ENCODE measurements around the gene NLRP10.

NLRP10 gene

DNA sequence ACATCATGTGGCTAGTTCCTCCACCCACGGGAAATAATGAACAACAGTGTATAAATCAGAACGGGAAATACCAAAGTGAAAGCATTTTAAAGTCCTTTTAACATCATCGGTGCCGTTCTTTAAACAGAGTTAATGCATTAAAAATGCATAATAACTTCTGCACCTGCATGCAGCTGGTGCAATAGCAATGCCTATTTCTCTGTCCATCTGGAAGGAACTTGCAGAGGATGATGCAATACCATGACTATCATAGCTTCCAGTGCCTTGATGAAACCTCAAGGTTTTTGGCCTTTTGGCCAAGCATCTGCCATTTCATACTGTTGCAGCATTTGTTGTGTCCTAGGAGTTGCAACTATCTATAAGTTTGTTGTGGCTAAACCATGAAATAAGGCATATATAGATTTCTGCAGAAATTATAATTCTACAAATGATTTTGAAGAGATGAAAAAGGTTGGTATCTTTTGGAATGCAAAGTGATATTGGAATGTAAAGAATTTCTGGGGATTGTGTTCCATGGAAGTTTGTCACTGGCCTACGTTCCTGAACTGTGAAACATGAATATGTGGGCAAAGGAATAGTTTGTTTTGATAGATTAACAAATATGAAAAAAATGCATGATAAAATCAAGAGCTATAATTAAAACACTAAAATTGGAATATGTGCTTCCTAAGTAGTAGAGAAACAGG, 12.1 kb upstream of the NLRP10 start:
- H3K4me1 ChIP-seq (ENCODE audit: control insufficient read depth in 5 of 5, insufficient read depth in 5 of 5, low read length in 5 of 5): no peaks in the 10 kb centered on the region
- no peaks in the 10 kb centered on the region for H3K36me3 ChIP-seq (ENCODE audit: control insufficient read depth in 5 of 5, insufficient read depth in 5 of 5, low read length in 5 of 5)
- H3K9me3 ChIP-seq (ENCODE audit: control insufficient read depth in 5 of 5, low read length in 5 of 5): no peaks in the 10 kb centered on the region
- no peak overlapping the region for H3K9ac ChIP-seq (ENCODE audit: low read length in 5 of 5)
- H3K27me3 ChIP-seq (ENCODE audit: control insufficient read depth in 5 of 5, insufficient read depth in 4 of 5, low read length in 5 of 5): no peaks in the 10 kb centered on the region
- no peak overlapping the region for H3K4me3 ChIP-seq (ENCODE audit: low read depth in 1 of 5, low read length in 5 of 5)
- no peak overlapping the region for H3K27ac ChIP-seq (ENCODE audit: low read depth, low read length)

DNA sequence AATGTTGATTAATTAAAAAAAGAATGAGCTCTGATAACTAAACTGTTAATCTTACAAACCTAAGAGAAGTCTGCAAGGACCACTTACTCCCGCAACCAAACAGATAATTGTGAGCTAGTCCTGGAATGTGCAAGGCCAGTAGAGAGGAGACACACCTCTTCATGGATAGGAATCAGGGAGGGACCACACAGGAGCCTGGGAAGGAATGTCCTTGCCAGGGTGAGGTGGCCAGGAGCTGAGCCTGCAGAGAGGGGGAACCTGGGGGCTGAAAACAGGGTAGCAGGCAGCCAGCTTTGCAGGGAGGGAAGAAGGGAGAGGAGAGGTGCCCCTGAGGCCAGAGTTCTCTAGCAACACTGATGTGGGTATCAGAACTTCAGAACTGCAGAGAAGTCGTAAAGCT, 9.4 kb upstream of the NLRP10 start:
- Histone ChIP-seq H3K9me3 (ENCODE audit: control insufficient read depth in 5 of 5, low read length in 5 of 5) (no peaks in the 10 kb centered on the region), H3K27me3 (ENCODE audit: control insufficient read depth in 5 of 5, insufficient read depth in 4 of 5, low read length in 5 of 5) (no peaks in the 10 kb centered on the region), H3K4me3 (ENCODE audit: low read depth in 1 of 5, low read length in 5 of 5) (no peak overlapping the region), H3K9ac (ENCODE audit: low read length in 5 of 5) (no peak overlapping the region), H3K36me3 (ENCODE audit: control insufficient read depth in 5 of 5, insufficient read depth in 5 of 5, low read length in 5 of 5) (no peaks in the 10 kb centered on the region), H3K27ac (ENCODE audit: low read depth, low read length) (no peak overlapping the region), H3K4me1 (ENCODE audit: control insufficient read depth in 5 of 5, insufficient read depth in 5 of 5, low read length in 5 of 5) (no peaks in the 10 kb centered on the region)

DNA sequence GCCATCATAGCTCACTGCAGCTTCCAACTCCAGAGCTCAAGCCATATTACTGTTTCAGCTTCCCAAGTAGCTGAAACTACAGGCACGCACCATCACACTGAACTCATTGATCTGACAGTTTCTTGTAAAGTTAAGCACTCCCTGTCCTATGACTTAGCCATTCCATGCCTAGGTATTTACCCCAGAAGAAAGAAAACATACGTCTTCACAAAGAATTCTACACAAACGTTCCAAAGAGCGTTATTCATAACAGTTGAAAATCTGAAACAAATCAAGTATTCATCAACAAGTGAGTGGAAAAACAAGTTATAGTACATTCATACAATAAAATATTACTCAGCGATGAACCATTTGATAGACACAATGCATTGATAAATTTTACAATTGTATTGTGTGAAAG, 7.8 kb upstream of the NLRP10 start:
- H3K27me3 ChIP-seq (ENCODE audit: control insufficient read depth in 5 of 5, insufficient read depth in 4 of 5, low read length in 5 of 5): no peaks in the 10 kb centered on the region
- H3K36me3 ChIP-seq (ENCODE audit: control insufficient read depth in 5 of 5, insufficient read depth in 5 of 5, low read length in 5 of 5): no peaks in the 10 kb centered on the region
- no peak overlapping the region for H3K27ac ChIP-seq (ENCODE audit: low read depth, low read length)
- no peak overlapping the region for H3K4me3 ChIP-seq (ENCODE audit: low read depth in 1 of 5, low read length in 5 of 5)
- H3K4me1 ChIP-seq (ENCODE audit: control insufficient read depth in 5 of 5, insufficient read depth in 5 of 5, low read length in 5 of 5): no peaks in the 10 kb centered on the region
- H3K9ac ChIP-seq (ENCODE audit: low read length in 5 of 5): no peak overlapping the region
- H3K9me3 ChIP-seq (ENCODE audit: control insufficient read depth in 5 of 5, low read length in 5 of 5): no peaks in the 10 kb centered on the region

DNA sequence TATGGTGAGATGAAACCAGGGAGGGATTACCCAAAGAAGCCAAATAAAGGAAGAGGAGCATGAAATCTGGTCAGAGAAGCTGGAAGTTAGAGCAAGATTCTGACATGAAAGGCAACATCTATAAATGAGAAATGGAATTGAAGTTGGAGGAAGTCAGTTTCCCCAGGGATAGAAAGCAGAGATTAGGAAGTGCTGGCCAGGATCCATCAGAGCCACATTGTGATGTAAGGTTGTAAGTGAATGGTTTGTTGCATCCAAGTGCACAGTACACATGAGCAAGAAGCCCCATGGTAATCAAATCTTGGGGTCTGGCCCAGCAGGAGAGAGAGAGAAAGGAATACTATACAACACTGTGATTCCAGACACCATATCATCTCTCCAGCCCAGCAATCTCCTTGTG, 6.6 kb upstream of the NLRP10 start:
- H3K9me3 ChIP-seq (ENCODE audit: control insufficient read depth in 5 of 5, low read length in 5 of 5): no peaks in the 10 kb centered on the region
- no peaks in the 10 kb centered on the region for H3K4me1 ChIP-seq (ENCODE audit: control insufficient read depth in 5 of 5, insufficient read depth in 5 of 5, low read length in 5 of 5)
- H3K4me3 ChIP-seq (ENCODE audit: low read depth in 1 of 5, low read length in 5 of 5): no peak overlapping the region
- no peaks in the 10 kb centered on the region for H3K27me3 ChIP-seq (ENCODE audit: control insufficient read depth in 5 of 5, insufficient read depth in 4 of 5, low read length in 5 of 5)
- no peaks in the 10 kb centered on the region for H3K36me3 ChIP-seq (ENCODE audit: control insufficient read depth in 5 of 5, insufficient read depth in 5 of 5, low read length in 5 of 5)
- H3K27ac ChIP-seq (ENCODE audit: low read depth, low read length): no peak overlapping the region
- H3K9ac ChIP-seq (ENCODE audit: low read length in 5 of 5): no peak overlapping the region

DNA sequence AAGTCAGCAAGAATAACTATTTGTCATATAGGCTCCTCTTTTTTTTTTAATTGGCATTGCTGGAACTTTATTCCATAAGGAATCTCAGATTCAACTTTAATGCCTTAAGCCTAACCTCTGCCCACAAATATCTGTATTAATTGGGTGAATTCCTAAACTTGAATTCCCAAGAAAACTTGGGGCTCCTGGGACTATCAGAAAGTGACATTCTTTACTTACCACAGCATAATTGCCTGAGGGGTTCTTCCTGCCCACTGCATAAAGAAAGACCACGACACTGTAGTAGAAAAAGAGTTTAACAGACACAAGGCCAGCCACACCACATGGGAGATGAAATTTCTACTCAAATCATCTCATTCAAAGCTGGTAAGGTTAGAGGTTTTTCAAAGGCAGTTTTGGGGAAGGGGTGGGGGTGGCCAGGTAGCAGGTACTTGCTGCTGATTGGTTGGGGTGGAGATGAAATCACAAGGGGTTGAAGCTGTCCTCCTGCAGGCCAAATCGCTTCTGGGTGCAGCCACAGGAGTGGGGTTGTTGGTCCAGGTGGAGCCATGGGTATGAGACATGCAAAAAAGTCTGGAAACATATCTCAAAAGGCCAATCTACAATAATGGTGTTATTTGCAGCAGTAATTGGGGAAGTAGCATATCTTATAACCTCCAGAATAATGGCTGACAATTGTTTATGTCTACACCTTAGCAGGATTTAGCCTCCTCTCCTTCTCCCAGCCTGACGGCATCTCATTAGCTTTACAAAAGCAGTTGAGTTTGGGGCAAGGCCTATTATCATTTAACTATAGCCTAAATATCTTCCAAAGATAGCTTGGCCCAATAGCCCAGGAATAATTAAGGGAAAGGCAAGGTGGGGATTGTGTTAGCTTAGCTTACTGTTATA, 4.8 kb upstream of the NLRP10 start:
- H3K27ac ChIP-seq (ENCODE audit: low read depth, low read length): no peak overlapping the region
- H3K4me1 ChIP-seq (ENCODE audit: control insufficient read depth in 5 of 5, insufficient read depth in 5 of 5, low read length in 5 of 5): no peaks in the 10 kb centered on the region
- H3K27me3 ChIP-seq (ENCODE audit: control insufficient read depth in 5 of 5, insufficient read depth in 4 of 5, low read length in 5 of 5): no peaks in the 10 kb centered on the region
- no peaks in the 10 kb centered on the region for H3K9me3 ChIP-seq (ENCODE audit: control insufficient read depth in 5 of 5, low read length in 5 of 5)
- no peak overlapping the region for H3K4me3 ChIP-seq (ENCODE audit: low read depth in 1 of 5, low read length in 5 of 5)
- H3K9ac ChIP-seq (ENCODE audit: low read length in 5 of 5): no peak overlapping the region
- no peaks in the 10 kb centered on the region for H3K36me3 ChIP-seq (ENCODE audit: control insufficient read depth in 5 of 5, insufficient read depth in 5 of 5, low read length in 5 of 5)

DNA sequence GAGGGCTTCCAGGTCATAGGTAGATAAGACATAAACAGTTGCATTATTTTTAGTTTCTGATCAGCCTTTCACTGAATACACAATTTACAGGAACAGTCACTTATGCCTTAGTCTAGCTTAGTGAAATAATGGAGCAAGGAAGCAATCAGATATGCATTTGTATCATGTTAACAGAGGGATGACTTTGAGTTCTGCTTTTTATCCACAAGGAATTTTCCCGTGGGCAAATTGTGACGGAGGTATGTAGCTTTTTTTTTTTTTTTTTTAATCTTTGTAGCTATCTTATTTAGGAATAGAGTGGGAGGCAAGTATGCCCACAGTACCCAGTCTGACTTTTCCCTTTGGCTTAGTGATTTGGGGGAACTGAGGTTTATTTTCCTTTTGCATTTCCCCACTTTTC, 3.4 kb upstream of the NLRP10 start:
- no peaks in the 10 kb centered on the region for H3K36me3 ChIP-seq (ENCODE audit: control insufficient read depth in 5 of 5, insufficient read depth in 5 of 5, low read length in 5 of 5)
- no peaks in the 10 kb centered on the region for H3K4me1 ChIP-seq (ENCODE audit: control insufficient read depth in 5 of 5, insufficient read depth in 5 of 5, low read length in 5 of 5)
- H3K9me3 ChIP-seq (ENCODE audit: control insufficient read depth in 5 of 5, low read length in 5 of 5): no peaks in the 10 kb centered on the region
- no peak overlapping the region for H3K4me3 ChIP-seq (ENCODE audit: low read depth in 1 of 5, low read length in 5 of 5)
- no peak overlapping the region for H3K9ac ChIP-seq (ENCODE audit: low read length in 5 of 5)
- H3K27ac ChIP-seq (ENCODE audit: low read depth, low read length): no peak overlapping the region
- H3K27me3 ChIP-seq (ENCODE audit: control insufficient read depth in 5 of 5, insufficient read depth in 4 of 5, low read length in 5 of 5): no peaks in the 10 kb centered on the region

DNA sequence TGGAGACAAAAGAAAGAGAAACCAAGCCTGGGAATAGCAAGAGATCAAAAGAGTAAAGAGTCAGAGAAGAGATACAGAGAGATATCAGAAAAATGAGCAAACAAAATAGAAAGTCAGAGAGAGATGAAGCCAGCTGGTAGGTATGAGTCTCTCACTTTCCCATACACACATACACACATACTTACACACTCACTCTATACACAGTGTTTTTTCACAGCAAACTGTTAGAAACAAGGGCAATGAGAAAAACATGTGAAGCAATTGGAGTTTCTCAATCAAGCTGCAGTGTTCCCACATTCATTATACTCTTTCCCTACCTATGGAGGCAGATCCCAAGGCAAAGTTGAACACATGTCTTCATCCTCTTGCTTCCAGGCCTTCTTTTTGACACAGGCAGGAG, 2.6 kb upstream of the NLRP10 start:
- Histone ChIP-seq H3K4me1 (ENCODE audit: control insufficient read depth in 5 of 5, insufficient read depth in 5 of 5, low read length in 5 of 5) (no peaks in the 10 kb centered on the region), H3K27me3 (ENCODE audit: control insufficient read depth in 5 of 5, insufficient read depth in 4 of 5, low read length in 5 of 5) (no peaks in the 10 kb centered on the region), H3K36me3 (ENCODE audit: control insufficient read depth in 5 of 5, insufficient read depth in 5 of 5, low read length in 5 of 5) (no peaks in the 10 kb centered on the region), H3K9me3 (ENCODE audit: control insufficient read depth in 5 of 5, low read length in 5 of 5) (no peaks in the 10 kb centered on the region), H3K9ac (ENCODE audit: low read length in 5 of 5) (no peak overlapping the region), H3K27ac (ENCODE audit: low read depth, low read length) (no peak overlapping the region), H3K4me3 (ENCODE audit: low read depth in 1 of 5, low read length in 5 of 5) (no peak overlapping the region)

DNA sequence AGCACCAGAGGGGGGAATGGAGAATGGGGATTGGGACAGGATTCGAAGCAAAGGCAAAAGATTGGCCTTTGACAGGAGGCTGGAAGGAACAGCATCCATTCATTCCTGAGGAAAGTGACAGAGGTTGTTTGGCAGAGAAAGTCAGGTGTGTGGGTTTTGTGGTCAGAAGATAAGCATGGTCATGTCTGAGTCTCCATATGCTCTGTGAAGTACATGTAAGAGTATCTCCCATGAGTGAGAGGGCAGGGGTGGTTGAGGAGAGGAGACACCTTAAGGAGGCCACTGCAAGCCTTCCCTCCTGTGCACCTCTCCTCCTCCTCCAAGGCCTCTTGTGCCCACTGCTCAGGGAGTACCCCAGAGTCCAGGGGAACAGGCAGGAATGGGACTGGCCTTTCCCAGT, 1.9 kb upstream of the NLRP10 start:
- no peaks in the 10 kb centered on the region for H3K36me3 ChIP-seq (ENCODE audit: control insufficient read depth in 5 of 5, insufficient read depth in 5 of 5, low read length in 5 of 5)
- H3K27ac ChIP-seq (ENCODE audit: low read depth, low read length): no peak overlapping the region
- no peaks in the 10 kb centered on the region for H3K9me3 ChIP-seq (ENCODE audit: control insufficient read depth in 5 of 5, low read length in 5 of 5)
- H3K9ac ChIP-seq (ENCODE audit: low read length in 5 of 5): no peak overlapping the region
- H3K27me3 ChIP-seq (ENCODE audit: control insufficient read depth in 5 of 5, insufficient read depth in 4 of 5, low read length in 5 of 5): no peaks in the 10 kb centered on the region
- H3K4me1 ChIP-seq (ENCODE audit: control insufficient read depth in 5 of 5, insufficient read depth in 5 of 5, low read length in 5 of 5): no peaks in the 10 kb centered on the region
- no peak overlapping the region for H3K4me3 ChIP-seq (ENCODE audit: low read depth in 1 of 5, low read length in 5 of 5)

DNA sequence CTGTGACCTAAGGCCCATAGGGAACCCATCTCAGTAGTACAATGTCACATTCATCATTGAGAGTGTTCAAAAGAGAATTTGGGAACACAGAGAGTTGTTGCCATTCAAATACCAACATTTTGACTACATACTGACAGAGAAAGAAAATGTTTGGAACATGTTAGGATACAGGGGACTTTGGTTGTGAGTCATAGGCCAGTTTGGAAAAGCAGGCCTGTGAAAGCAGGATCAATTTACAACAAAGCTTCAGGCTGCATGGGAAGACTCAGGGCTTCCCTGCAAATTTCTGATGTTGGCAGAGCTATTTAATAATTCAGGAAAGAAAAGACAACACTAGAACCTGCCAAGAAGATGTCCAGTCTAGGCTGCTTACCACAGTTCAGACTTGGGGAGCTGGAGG, 374 bp downstream of the NLRP10 start:
- H3K9me3 ChIP-seq (ENCODE audit: control insufficient read depth in 5 of 5, low read length in 5 of 5): no peaks in the 10 kb centered on the region
- no peaks in the 10 kb centered on the region for H3K4me1 ChIP-seq (ENCODE audit: control insufficient read depth in 5 of 5, insufficient read depth in 5 of 5, low read length in 5 of 5)
- H3K9ac ChIP-seq (ENCODE audit: low read length in 5 of 5): no peak overlapping the region
- H3K36me3 ChIP-seq (ENCODE audit: control insufficient read depth in 5 of 5, insufficient read depth in 5 of 5, low read length in 5 of 5): no peaks in the 10 kb centered on the region
- no peak overlapping the region for H3K4me3 ChIP-seq (ENCODE audit: low read depth in 1 of 5, low read length in 5 of 5)
- H3K27ac ChIP-seq (ENCODE audit: low read depth, low read length): no peak overlapping the region
- H3K27me3 ChIP-seq (ENCODE audit: control insufficient read depth in 5 of 5, insufficient read depth in 4 of 5, low read length in 5 of 5): peaks cover 0 to 5% (median 2%) of the 10 kb centered on the region in 5 donors

DNA sequence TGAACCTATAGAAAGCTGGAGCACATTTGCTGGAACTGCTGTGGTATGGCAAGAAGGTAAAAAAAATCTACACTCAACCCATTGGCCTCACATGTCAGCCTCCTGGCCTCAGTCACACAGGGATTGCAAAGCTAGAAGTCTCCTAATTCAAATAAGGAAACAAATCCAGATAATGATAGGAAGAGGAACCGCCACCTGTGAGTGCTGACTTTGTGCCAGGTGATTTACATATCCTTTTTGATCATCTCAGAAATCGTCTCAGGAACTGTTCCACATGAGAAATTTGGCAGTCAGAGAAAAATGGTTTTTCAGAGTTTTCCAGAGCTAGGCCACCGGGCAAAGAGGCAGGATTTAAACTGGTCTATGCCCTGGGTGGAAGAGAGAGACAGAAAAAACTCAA, 986 bp downstream of the NLRP10 start:
- H3K9ac ChIP-seq (ENCODE audit: low read length in 5 of 5): no peak overlapping the region
- no peak overlapping the region for H3K27ac ChIP-seq (ENCODE audit: low read depth, low read length)
- H3K27me3 ChIP-seq (ENCODE audit: control insufficient read depth in 5 of 5, insufficient read depth in 4 of 5, low read length in 5 of 5): peaks cover 0 to 5% (median 2%) of the 10 kb centered on the region in 5 donors

More for the DNA sequence above, 986 bp downstream of the NLRP10 start:
- H3K9me3 ChIP-seq (ENCODE audit: control insufficient read depth in 5 of 5, low read length in 5 of 5): no peaks in the 10 kb centered on the region
- H3K4me3 ChIP-seq (ENCODE audit: low read depth in 1 of 5, low read length in 5 of 5): no peak overlapping the region
- H3K4me1 ChIP-seq (ENCODE audit: control insufficient read depth in 5 of 5, insufficient read depth in 5 of 5, low read length in 5 of 5): no peaks in the 10 kb centered on the region
- no peaks in the 10 kb centered on the region for H3K36me3 ChIP-seq (ENCODE audit: control insufficient read depth in 5 of 5, insufficient read depth in 5 of 5, low read length in 5 of 5)
